ENCODE measurements around the gene MYO18B. TPM values are rescaled to one million over a fixed set of nuclear protein-coding genes. Genes with fewer than 3 reads are reported as not detected.

MYO18B gene
- total and polyA plus RNA-seq, 7 experiments from 2014 or later, result 0.22 to 0.97 (median 0.42) TPM; not detected in 2

DNA sequence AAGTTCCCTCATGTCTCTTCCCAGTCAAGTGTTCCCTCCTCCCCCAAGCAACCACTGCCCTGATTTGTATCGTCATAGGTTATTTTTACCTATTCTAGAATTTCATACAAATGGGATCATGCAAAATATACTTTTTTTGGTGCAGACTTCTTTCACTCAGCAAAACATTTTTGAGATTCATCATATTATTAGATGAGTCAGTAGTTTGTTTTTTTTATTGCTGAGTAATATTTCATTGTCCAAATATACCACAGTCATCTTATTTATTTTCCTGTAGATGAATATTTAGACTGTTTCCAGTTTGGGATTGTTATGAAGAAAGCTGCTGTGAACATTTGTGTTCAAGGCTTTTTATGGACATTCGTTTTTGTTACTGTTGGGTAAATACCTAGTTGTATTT lies 301.0 kb downstream of the MYO18B start:
- Mint-ChIP-seq H3K27me3 (peaks cover 0 to 24% (median 16%) of the 10 kb centered on the region in 5 donors), H3K4me1 (no peaks in the 10 kb centered on the region), H3K4me3 (no peak overlapping the region), H3K27ac (no peak overlapping the region), H3K9me3 (peaks cover 0 to 4% (median 0%) of the 10 kb centered on the region in 11 donors), H3K36me3 (no peaks in the 10 kb centered on the region)
- Histone ChIP-seq H3K4me1 (ENCODE audit: control insufficient read depth in 2 of 2, insufficient read depth in 2 of 2, low read length in 2 of 2) (no peaks in the 10 kb centered on the region), H3K27ac (ENCODE audit: low read depth, low read length) (no peak overlapping the region), H3K36me3 (ENCODE audit: control insufficient read depth in 2 of 3, insufficient read depth in 3 of 3, low read length in 3 of 3) (no peaks in the 10 kb centered on the region), H3K9me3 (ENCODE audit: control insufficient read depth in 2 of 3, low read length in 3 of 3) (no peaks in the 10 kb centered on the region), H3K4me3 (ENCODE audit: low read length) (no peak overlapping the region), H3K27me3 (ENCODE audit: control insufficient read depth in 2 of 2, insufficient read depth in 2 of 2, low read length in 2 of 2) (no peaks in the 10 kb centered on the region)
- ChIA-PET POLR2A (no interaction called here), CTCF (no interaction called here)
- ATAC-seq, result no peak
- intact Hi-C loops (cut with micrococcal nuclease), result no loop called here
- no peak for DNase-seq

GRCh38 chr22:26045051-26045450 lies 303.1 kb downstream of the MYO18B start:
- Histone ChIP-seq H3K9me3 (ENCODE audit: control insufficient read depth in 2 of 3, low read length in 3 of 3) (no peaks in the 10 kb centered on the region), H3K36me3 (ENCODE audit: control insufficient read depth in 2 of 3, insufficient read depth in 3 of 3, low read length in 3 of 3) (no peaks in the 10 kb centered on the region), H3K4me1 (ENCODE audit: control insufficient read depth in 2 of 2, insufficient read depth in 2 of 2, low read length in 2 of 2) (no peaks in the 10 kb centered on the region), H3K27me3 (ENCODE audit: control insufficient read depth in 2 of 2, insufficient read depth in 2 of 2, low read length in 2 of 2) (no peaks in the 10 kb centered on the region), H3K27ac (ENCODE audit: low read depth, low read length) (no peak overlapping the region), H3K4me3 (ENCODE audit: low read length) (no peak overlapping the region)
- ChIA-PET CTCF (no interaction called here), POLR2A (no interaction called here)
- Mint-ChIP-seq H3K36me3 (no peaks in the 10 kb centered on the region), H3K4me1 (no peaks in the 10 kb centered on the region), H3K27ac (no peak overlapping the region), H3K4me3 (no peak overlapping the region), H3K27me3 (peaks cover 0 to 32% (median 20%) of the 10 kb centered on the region in 5 donors), H3K9me3 (peaks cover 0 to 4% (median 0%) of the 10 kb centered on the region in 11 donors)
- DNase-seq (no peak), ATAC-seq (no peak)
- intact Hi-C loops (cut with micrococcal nuclease), result no loop called here

GRCh38 chr22:26045860-26046259 lies 303.9 kb downstream of the MYO18B start:
- DNase-seq, result no peak
- Mint-ChIP-seq H3K36me3 (no peaks in the 10 kb centered on the region), H3K27me3 (peaks cover 2 to 32% (median 24%) of the 10 kb centered on the region in 5 donors)

GRCh38 chr22:26047516-26047915 lies 305.5 kb downstream of the MYO18B start:
- Mint-ChIP-seq H3K4me1 (no peaks in the 10 kb centered on the region), H3K4me3 (no peak overlapping the region), H3K27ac (no peak overlapping the region), H3K9me3 (peaks cover 0 to 5% (median 0%) of the 10 kb centered on the region in 11 donors), H3K36me3 (peaks cover 0 to 3% (median 0%) of the 10 kb centered on the region in 5 donors), H3K27me3 (peaks cover 2 to 39% (median 34%) of the 10 kb centered on the region in 5 donors)
- CTCF ChIA-PET, result no interaction called here
- Histone ChIP-seq H3K9me3 (ENCODE audit: control insufficient read depth in 2 of 3, low read length in 3 of 3) (no peaks in the 10 kb centered on the region), H3K4me3 (ENCODE audit: low read length) (no peak overlapping the region), H3K4me1 (ENCODE audit: control insufficient read depth in 2 of 2, insufficient read depth in 2 of 2, low read length in 2 of 2) (no peaks in the 10 kb centered on the region), H3K27me3 (ENCODE audit: control insufficient read depth in 2 of 2, insufficient read depth in 2 of 2, low read length in 2 of 2) (no peaks in the 10 kb centered on the region), H3K36me3 (ENCODE audit: control insufficient read depth in 2 of 3, insufficient read depth in 3 of 3, low read length in 3 of 3) (no peaks in the 10 kb centered on the region), H3K27ac (ENCODE audit: low read depth, low read length) (no peak overlapping the region)
- DNase-seq (no peak), ATAC-seq (no peak)
- intact Hi-C loops (cut with micrococcal nuclease), result no loop called here
- POLR2A ChIA-PET, result no interaction called here

More at GRCh38 chr22:26045860-26046259, 303.9 kb downstream of the MYO18B start:
- Mint-ChIP-seq H3K27ac (no peak overlapping the region), H3K4me3 (no peak overlapping the region), H3K9me3 (peaks cover 0 to 4% (median 0%) of the 10 kb centered on the region in 11 donors), H3K4me1 (no peaks in the 10 kb centered on the region)
- ChIA-PET CTCF (no interaction called here), POLR2A (no interaction called here)
- Histone ChIP-seq H3K36me3 (ENCODE audit: control insufficient read depth in 2 of 3, insufficient read depth in 3 of 3, low read length in 3 of 3) (no peaks in the 10 kb centered on the region), H3K4me1 (ENCODE audit: control insufficient read depth in 2 of 2, insufficient read depth in 2 of 2, low read length in 2 of 2) (no peaks in the 10 kb centered on the region), H3K9me3 (ENCODE audit: control insufficient read depth in 2 of 3, low read length in 3 of 3) (no peaks in the 10 kb centered on the region), H3K4me3 (ENCODE audit: low read length) (no peak overlapping the region), H3K27ac (ENCODE audit: low read depth, low read length) (no peak overlapping the region), H3K27me3 (ENCODE audit: control insufficient read depth in 2 of 2, insufficient read depth in 2 of 2, low read length in 2 of 2) (no peaks in the 10 kb centered on the region)
- no peak for ATAC-seq
- intact Hi-C loops (cut with micrococcal nuclease), result no loop called here

DNA sequence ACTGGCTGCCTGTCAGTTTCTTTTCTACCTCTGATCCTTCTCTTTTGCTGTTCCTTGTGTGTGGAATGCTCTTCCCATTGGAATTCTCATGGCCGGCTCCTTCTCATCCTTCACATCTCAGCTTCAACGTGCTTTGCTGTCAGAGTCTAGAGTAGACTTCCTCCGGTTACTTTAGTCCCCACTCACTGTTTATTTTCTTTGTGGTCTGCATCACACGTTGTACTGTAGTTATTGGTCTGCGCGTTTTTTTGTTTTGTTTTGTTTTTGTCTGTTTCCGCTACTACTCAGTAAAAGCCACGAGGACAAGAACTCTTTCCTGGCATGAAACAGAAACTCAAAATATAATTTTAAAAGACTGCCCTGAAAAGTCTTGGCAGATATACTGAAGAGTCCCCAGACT lies 305.9 kb downstream of the MYO18B start:
- Mint-ChIP-seq H3K4me3 (no peak overlapping the region), H3K9me3 (peaks cover 0 to 5% (median 0%) of the 10 kb centered on the region in 11 donors), H3K36me3 (peaks cover 0 to 3% (median 0%) of the 10 kb centered on the region in 5 donors), H3K27ac (peak overlapping the region in 1 of 9 donors; percentile 29), H3K27me3 (peaks cover 2 to 39% (median 35%) of the 10 kb centered on the region in 5 donors), H3K4me1 (no peaks in the 10 kb centered on the region)
- CTCF ChIA-PET, result no interaction called here
- H3K36me3 ChIP-seq (ENCODE audit: control insufficient read depth in 2 of 3, insufficient read depth in 3 of 3, low read length in 3 of 3), result no peaks in the 10 kb centered on the region
- ATAC-seq (no peak), DNase-seq (no peak)
- no peaks in the 10 kb centered on the region for H3K4me1 ChIP-seq (ENCODE audit: control insufficient read depth in 2 of 2, insufficient read depth in 2 of 2, low read length in 2 of 2)
- no peaks in the 10 kb centered on the region for H3K27me3 ChIP-seq (ENCODE audit: control insufficient read depth in 2 of 2, insufficient read depth in 2 of 2, low read length in 2 of 2)
- intact Hi-C loops (cut with micrococcal nuclease), result no loop called here
- no peak overlapping the region for H3K4me3 ChIP-seq (ENCODE audit: low read length)
- POLR2A ChIA-PET, result no interaction called here
- H3K9me3 ChIP-seq (ENCODE audit: control insufficient read depth in 2 of 3, low read length in 3 of 3), result no peaks in the 10 kb centered on the region
- no peak overlapping the region for H3K27ac ChIP-seq (ENCODE audit: low read depth, low read length)

DNA sequence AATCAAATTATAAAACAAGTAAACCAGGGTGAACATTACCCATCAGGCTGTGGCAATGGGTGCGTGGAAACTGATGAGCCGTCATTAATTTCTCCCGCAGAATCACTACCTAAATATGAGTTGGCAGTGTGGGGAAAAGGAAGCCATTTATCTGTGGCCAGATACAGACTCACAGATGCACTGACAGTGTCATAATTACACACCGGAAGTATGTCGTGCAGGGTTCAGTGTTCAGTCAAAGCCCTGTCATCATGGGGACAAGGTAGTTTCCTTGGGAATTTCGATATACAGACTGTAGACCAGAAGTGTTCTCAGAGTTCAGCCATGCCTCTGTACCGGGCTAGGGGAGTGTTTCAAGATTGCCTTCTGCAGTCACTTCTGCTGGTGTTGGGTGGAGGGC lies 308.1 kb downstream of the MYO18B start:
- Histone ChIP-seq H3K4me3 (ENCODE audit: low read length) (no peak overlapping the region), H3K27me3 (ENCODE audit: control insufficient read depth in 2 of 2, insufficient read depth in 2 of 2, low read length in 2 of 2) (no peaks in the 10 kb centered on the region), H3K36me3 (ENCODE audit: control insufficient read depth in 2 of 3, insufficient read depth in 3 of 3, low read length in 3 of 3) (no peaks in the 10 kb centered on the region), H3K27ac (ENCODE audit: low read depth, low read length) (no peak overlapping the region), H3K9me3 (ENCODE audit: control insufficient read depth in 2 of 3, low read length in 3 of 3) (no peaks in the 10 kb centered on the region), H3K4me1 (ENCODE audit: control insufficient read depth in 2 of 2, insufficient read depth in 2 of 2, low read length in 2 of 2) (no peaks in the 10 kb centered on the region)
- intact Hi-C loops (cut with micrococcal nuclease), result no loop called here
- Mint-ChIP-seq H3K4me1 (no peaks in the 10 kb centered on the region), H3K9me3 (peaks cover 0 to 5% (median 0%) of the 10 kb centered on the region in 11 donors), H3K36me3 (peaks cover 0 to 3% (median 0%) of the 10 kb centered on the region in 5 donors), H3K27me3 (peaks cover 5 to 42% (median 37%) of the 10 kb centered on the region in 5 donors), H3K4me3 (no peak overlapping the region), H3K27ac (no peak overlapping the region)
- DNase-seq, result no peak
- ATAC-seq, result no peak
- POLR2A ChIA-PET, result no interaction called here
- CTCF ChIA-PET, result no interaction called here

GRCh38 chr22:26053737-26054316 lies 311.8 kb downstream of the MYO18B start:
- H3K36me3 Mint-ChIP-seq, result peaks cover 0 to 3% (median 0%) of the 10 kb centered on the region in 5 donors
- H3K9me3 ChIP-seq (ENCODE audit: control insufficient read depth in 2 of 3, low read length in 3 of 3), result no peaks in the 10 kb centered on the region
- CTCF ChIA-PET, result no interaction called here

More at GRCh38 chr22:26053737-26054316, 311.8 kb downstream of the MYO18B start:
- H3K36me3 ChIP-seq (ENCODE audit: control insufficient read depth in 2 of 3, insufficient read depth in 3 of 3, low read length in 3 of 3), result no peaks in the 10 kb centered on the region
- intact Hi-C loops (cut with micrococcal nuclease), result no loop called here
- Mint-ChIP-seq H3K4me1 (no peaks in the 10 kb centered on the region), H3K27me3 (peaks cover 23 to 52% (median 37%) of the 10 kb centered on the region in 5 donors), H3K27ac (no peak overlapping the region), H3K4me3 (no peak overlapping the region), H3K9me3 (peaks cover 0 to 5% (median 0%) of the 10 kb centered on the region in 11 donors)
- no peak overlapping the region for H3K27ac ChIP-seq (ENCODE audit: low read depth, low read length)
- POLR2A ChIA-PET, result interaction anchor here (0.9 kb wide), 1 partner anchor 78 kb away, joined by 3 read pairs; no protein-coding TSS in a partner anchor
- DNase-seq (no peak), ATAC-seq (no peak)
- no peaks in the 10 kb centered on the region for H3K27me3 ChIP-seq (ENCODE audit: control insufficient read depth in 2 of 2, insufficient read depth in 2 of 2, low read length in 2 of 2)
- no peak overlapping the region for H3K4me3 ChIP-seq (ENCODE audit: low read length)
- H3K4me1 ChIP-seq (ENCODE audit: control insufficient read depth in 2 of 2, insufficient read depth in 2 of 2, low read length in 2 of 2), result no peaks in the 10 kb centered on the region
